ENCODE data around the gene FABP1. TPM values are rescaled to one million over a fixed set of nuclear protein-coding genes. Genes with fewer than 3 reads are reported as not detected.

Gene FABP1
- total and polyA plus RNA-seq, 2 of the 8 experiments (the other 6 are each of a cell fraction or from before 2014, with no cell fraction given) = 0.09 TPM; not detected in 1

- TF ChIP-seq NRF1 (IDR thresholded peaks at IDR 0.05; ENCODE audit: low read depth, low read length) = no peak
- no peak for TF ChIP-seq CBX8 (IDR thresholded peaks at IDR 0.05; ENCODE audit: borderline replicate concordance, low read depth, low read length)
- TF ChIP-seq SIX5 (IDR thresholded peaks at IDR 0.05; ENCODE audit: low read depth, low read length) = no peak
Measured at GRCh38 chr2:88108796-88109195, 19.1 kb downstream of the FABP1 start (continued).

Data from H1 (cell line).